DMS53 treated with DMSO at 0.1 percent for 48 hours (cell line): Measurements from ENCODE around the gene CHMP5.
"Not testable (repeated sequence)": the region's sequence is repeated elsewhere in the genome, so short reads cannot be mapped to it uniquely, and the experiment has no call there.

Experiments used
- DNase-seq: peaks from one replicate; lab custom pipeline; 2025; ENCODE audit not compliant: unreplicated experiment; lab: John Stamatoyannopoulos, UW

The CHMP5 gene

GRCh38 chr9:33311953-33312352 lies 47.1 kb downstream of the CHMP5 start:
- no peak for DNase-seq

- DNase-seq, result no peak
Measured at GRCh38 chr9:33315371-33315770, 50.5 kb downstream of the CHMP5 start.

- DNase-seq, result not testable (repeated sequence)
Measured at GRCh38 chr9:33317136-33317535, 52.3 kb downstream of the CHMP5 start.

GRCh38 chr9:33318225-33318624 lies 53.4 kb downstream of the CHMP5 start:
- no peak for DNase-seq

GRCh38 chr9:33318781-33319180 lies 53.9 kb downstream of the CHMP5 start:
- DNase-seq, result no peak

- DNase-seq, result no peak
Measured at GRCh38 chr9:33320230-33320567, 55.4 kb downstream of the CHMP5 start.

GRCh38 chr9:33320568-33321261 lies 55.9 kb downstream of the CHMP5 start:
- no peak for DNase-seq

GRCh38 chr9:33329117-33329563 lies 64.3 kb downstream of the CHMP5 start:
- no peak for DNase-seq

GRCh38 chr9:33329979-33330378 lies 65.1 kb downstream of the CHMP5 start:
- DNase-seq, result no peak

GRCh38 chr9:33331377-33331891 lies 66.6 kb downstream of the CHMP5 start:
- no peak for DNase-seq
